Activated CD4-positive, alpha-beta T cell treated with anti-CD3 and anti-CD28 coated beads, Interleukin-2, Interleukin-6, amounts not matched to agents 100 ng/mL and 50 ng/mL, durations not matched to agents 16 hours and 8 hours (primary cell): ENCODE results near the gene FAM186B.

Experiments
- DNase-seq: peaks from one replicate; pipeline ENCODE4 v3.0.0-alpha.2; 2020

FAM186B gene

DNA sequence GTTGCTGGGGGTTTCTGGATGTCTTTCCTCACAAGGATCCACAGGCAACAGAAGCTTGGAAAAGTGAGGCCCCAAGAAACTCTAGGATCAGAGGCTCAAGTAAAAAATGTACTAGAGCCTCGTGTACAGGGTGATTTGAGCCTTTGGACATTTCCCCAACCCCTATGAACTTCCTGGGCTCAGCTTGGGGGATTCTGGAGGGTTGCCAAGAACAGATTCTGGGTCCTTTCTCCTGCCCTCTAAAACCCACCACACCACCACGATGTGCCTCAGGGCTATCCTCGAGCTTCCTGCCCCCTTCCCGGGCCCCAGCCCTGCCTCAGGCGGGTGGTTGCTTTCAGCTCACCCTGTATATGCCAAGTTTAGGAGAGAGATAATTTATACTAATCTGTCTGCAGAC is 583 bp downstream of the FAM186B start:
- DNase-seq = no peak

DNA sequence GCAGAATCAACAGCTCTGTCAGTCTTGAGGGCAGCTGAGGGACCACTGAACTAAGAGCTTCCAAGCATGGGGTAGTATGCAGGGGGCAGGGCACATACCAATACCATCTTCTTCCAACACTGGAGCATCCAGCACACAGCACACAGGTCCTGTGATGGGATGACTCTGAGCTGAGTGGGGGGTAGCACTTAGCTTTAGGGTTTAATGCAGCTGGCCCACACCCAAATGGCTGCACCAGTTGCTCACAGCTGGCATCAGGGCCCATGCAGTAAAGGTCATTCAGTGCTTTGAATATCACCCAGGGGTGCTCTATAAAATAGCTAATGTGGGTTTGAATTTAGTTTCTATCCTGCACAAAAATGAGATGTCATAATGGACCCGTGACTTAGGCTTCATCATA is 1.7 kb downstream of the FAM186B start:
- no peak for DNase-seq

DNA sequence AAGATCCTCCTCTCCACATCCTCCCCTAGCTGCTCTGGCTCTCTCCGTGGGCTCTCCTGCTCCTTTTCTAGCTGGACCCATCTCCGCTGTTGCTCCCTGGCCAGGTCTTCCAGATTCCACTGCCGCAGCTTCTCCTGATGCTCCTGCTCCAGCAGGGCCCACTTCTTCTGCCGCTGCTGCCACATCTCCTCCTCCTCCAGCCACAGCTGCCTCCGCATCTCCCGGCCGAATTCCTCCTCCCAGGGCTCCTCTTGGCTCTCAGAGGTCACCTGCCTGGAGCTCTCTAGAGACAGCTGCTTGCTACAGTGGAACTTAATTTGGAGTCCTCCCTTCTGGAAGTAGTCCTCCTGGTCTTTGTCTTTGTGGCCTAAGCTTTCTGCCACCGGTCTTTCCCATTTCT is 5.5 kb downstream of the FAM186B start:
- DNase-seq = no peak

DNA sequence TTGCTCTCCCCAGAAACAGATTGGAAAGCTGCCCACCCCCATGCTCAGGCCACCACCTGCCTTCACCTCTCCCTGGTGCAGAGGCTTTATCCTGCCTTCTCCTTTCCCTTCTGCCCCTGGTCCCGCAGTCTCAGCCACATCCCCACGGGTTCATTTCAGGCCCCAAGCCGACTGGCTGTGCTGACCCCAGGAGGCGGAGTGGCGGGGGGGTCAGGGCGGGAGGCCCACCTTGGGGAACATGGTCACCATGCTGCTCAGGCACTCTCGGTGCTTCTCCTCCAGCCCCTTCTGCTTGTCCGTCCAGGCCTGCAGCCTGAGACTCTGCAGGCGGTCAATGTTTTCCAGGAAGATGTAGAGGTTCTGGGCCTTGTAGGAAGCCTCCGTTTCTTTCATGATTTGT is 6.9 kb downstream of the FAM186B start:
- DNase-seq = no peak

DNA sequence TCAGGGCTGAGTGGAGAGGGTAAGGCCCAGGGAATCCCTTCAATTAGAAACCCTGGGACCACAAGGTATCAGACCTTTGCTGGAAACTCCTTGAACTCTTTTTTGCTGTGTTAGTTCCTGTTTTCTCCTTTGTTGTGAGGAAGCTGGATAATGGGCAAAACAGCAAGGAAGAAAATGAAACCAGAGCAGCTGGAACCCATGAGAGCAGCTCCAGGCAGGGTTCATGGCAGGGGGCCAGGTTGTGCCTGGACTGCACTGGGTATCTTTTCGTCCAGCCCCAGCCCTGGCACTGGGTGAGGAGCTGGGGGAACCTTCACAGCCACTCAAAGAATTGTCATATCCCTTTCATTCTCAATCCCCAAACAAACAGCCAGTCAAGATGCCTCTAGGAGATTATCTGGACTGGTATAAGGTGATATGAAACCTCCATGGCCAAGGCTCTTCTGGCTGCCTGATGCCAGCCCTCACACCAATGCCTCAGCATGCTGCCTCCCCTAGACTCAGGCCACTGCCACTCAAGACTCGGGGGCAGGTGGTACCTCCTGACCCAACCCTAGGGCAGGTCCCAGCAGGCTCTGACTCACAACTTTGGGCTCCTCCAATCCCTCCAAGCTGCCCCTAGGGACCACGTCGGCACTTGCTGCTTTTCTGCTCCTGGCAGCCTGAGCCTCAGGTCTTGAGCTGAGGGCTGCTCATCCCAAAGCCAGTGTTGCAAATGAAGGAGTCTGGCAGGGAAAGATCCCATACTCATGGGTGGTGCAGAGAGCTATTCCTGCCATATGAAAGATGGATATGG is 16.5 kb downstream of the FAM186B start:
- no peak for DNase-seq

DNA sequence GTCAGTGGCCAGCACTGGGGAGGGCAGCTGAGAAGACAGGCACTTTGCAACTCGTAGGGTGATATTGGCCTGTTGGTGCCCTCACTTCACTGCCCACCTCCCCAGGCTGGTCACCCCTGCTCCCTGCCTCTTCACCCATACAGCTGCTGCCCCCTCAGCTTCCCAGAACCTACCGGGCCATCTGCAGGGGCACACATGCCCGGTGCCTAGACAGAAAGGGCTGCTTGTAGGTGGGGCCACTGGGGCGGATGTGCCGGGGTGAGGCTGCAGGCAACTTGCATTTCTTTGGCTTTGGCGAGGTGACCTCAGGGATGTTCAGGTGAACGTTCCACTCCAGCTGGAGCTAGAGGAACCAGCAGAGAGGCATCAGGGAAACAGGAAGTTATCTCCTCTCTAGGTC is 17.2 kb downstream of the FAM186B start:
- DNase-seq = no peak

DNA sequence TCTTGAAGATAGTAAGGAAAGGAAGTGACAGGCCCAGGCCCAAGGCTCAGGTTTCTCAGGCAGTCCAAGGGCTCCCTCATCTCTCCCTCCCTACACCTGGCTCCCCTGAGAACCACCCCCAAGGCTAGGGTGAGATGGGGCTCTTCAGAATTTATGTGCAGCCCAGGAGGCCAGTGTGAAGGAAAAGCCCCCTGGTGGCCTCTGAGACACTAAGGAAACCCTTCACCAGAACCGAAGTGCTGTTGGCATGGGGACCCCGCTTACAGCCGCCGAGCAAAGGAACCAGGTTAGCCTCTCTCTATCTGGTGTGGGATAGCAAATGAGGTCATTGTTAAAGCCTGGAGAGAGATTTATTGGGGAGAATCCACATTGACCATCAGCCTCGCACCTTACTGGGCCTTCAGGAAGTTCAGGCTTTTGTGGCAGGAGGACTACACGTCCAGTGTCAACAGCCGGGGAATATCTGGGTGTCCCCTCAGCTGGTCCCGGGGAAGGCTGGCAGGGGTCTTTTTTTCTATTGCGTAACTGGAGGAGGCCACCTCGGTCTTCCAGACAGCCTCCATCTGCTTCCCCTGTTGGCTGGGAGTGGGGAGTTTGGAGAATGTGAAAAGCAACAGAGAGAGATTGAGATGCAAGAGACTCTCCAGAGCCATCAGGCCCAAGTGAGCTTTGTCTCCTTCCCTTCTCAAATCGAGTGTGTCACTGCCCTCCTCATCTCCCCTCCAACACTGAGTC is 18.1 kb downstream of the FAM186B start:
- DNase-seq = no peak

DNA sequence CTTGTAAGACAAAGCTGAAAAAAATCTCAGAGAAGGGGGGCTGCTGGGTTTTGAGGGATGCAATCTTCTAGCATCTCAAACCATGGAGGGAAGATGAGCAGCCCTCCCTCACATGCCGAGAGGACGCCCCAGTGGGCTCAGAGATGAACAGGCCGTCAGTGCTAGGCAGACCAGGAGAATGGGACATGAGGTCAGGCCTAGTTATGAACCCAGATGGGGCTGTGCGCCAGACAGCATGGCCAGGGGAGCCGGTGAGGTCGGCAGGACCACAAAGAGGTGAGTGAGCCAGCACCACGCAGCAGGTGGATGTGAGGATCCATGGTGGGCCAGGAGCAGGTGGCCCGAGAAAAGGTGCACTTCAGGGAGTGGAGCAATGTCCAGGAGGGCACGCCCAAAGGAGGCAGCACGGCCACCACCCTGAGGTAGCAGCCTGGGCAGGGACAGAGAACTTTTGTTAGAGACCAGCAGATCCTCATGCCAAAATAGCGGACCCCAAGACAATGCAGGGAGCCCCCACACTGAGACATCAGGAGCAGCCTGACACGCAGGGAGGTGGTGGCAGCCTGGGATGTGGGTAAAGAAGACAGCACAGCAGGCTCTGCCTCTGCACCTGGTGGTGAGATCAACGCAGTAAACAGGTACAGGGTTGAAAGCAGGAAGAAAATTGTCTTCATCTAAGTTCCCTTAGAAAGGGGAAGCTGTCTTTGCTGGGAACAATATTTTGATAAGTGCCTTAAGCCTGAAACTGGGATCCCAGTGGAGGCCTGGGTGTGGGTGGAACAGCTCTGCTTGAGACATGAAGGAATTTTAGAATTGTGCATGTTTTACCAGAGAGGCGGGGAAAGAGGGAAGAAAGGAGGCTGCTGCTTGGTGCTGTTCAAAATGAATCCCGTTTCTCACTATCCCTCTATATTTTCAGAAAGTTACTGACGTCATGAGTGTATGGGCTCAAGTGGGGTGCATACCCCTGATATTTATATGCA is 19.7 kb downstream of the FAM186B start:
- DNase-seq = no peak

DNA sequence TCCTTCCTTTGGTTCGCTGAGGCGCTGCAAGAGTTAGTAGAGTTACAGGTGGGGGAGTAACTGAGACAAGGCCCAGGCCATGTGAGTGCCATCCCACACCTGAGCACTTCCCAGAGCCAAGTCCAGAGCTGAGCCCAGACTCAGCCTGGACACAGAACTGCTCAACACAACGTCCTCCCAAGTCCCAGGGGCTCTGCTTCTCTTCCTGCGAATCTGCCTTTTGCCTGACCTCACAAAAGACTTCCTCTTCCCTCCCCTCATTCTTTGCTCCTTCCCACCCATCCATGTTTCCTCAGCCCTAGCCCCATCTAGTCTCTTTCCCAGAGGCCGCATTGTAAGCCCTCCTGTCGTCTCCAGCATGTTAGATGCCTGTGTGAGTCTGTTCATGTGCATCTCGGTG is 20.8 kb downstream of the FAM186B start:
- no peak for DNase-seq

DNA sequence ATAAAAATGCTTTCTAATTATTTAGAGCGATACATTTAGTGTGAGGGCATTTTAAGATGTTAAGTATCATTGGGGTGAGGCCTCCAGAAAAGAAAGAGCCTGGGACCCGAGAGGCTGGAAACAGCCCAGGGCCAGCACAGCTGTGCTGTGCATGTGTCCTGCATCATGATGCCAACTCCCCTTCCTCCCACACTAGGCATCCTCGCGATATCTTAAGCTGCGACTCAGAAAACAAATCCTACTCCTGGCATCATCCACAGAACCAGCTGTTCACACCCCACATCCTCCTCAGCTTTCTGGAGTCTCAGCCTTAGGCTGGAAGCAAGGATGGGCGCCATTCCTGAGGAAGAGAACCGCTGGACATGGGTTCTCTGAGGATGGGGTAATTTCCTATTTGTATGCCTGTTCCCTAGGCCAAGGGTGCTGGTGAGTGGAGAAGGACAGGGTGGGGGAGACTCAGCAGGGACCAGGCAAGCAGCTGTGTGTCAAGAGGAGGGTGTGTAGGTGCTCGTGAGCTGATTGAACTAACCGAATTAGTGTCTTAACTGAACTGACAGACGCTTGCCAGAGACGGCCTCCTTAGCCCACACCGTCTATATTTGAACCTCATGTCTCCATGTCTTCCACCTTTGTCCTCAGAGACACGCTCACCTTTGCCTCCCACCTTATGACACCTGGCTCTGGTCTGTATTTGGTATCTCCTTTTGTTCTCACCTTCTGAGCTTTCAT is 21.9 kb downstream of the FAM186B start:
- DNase-seq = no peak

DNA sequence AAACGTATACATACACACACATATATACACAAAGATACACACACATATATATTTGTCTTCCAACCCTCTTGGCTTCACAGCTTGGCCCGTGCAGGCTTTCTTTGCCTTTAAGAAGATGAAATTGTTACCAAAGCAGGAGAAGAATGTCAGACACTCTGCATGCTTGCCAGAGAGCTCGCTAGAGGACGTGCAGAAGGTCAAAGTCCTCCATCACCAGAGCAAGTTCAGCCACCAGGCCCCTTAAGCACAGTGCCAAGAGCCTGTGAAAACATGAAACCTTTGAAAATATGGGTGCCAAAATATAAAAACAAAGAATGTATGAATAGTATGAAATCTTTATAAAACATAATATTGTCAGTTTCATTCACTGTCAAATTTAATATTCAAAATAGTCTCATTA is 22.6 kb downstream of the FAM186B start:
- no peak for DNase-seq

DNA sequence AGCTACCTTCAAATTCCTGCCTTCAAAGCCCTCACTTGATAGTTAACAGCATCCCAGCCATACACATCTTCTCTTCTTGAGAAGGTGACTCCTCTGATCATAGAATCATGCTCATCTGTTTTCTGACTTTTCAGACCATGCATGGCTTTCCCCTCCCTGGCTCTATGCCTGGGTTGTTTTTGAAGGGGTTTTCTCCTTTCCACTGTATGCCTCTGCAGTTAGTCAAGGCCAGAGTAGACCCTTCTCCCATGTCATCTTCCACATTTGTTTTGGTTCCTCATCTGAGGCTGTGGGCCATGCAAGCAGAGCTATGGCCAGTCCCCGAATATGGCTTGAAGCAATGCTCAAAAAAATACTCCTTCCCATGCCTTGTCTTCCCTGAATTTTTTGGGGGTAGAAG is 23.2 kb downstream of the FAM186B start:
- no peak for DNase-seq

DNA sequence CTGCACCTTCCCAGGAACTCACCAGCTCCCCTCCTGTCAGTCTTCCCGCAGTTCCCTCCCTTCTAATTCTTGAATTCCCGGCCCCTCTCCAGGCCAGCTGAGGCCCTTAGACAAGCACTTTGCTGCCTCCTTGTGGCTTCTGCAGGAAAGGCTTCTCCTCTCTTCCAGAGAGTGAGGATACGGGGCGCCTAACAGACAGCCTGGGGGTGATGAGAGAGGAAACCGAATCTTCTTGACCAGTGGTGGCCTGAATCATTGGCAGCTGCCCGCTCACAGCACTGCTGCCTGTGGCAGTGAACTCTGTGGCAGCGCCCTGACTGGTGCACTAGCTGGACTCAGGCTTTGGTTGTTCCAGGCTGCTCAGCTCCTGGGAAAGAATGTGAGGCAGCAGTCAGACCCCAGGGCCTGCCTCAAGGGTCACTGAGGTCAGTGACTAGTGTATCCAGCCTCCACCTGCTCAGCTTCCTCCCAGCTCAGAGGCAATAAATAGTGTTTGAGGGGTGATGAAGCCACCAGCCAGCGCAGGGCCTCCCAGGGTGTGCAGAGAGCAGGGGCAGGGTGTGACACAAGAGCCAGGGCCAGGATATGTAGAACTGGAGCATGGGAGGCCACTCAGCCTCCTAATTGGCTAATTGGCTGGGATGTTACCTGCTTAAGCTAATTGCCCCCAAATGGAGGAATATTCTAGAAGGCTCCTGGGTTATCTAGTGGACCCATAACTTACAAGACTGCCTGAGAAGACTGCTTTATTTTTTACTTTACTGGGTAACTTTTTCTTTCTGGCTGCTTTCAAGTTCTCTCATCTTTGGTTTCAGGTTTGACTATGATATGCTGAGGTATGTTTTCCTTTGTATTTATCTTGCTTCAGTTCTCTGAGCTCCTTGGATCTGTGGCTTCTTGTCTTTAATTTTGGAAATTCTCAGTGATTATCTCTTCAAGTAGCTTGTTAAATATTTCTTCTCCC is 24.6 kb downstream of the FAM186B start:
- DNase-seq = peak; percentile 69

DNA sequence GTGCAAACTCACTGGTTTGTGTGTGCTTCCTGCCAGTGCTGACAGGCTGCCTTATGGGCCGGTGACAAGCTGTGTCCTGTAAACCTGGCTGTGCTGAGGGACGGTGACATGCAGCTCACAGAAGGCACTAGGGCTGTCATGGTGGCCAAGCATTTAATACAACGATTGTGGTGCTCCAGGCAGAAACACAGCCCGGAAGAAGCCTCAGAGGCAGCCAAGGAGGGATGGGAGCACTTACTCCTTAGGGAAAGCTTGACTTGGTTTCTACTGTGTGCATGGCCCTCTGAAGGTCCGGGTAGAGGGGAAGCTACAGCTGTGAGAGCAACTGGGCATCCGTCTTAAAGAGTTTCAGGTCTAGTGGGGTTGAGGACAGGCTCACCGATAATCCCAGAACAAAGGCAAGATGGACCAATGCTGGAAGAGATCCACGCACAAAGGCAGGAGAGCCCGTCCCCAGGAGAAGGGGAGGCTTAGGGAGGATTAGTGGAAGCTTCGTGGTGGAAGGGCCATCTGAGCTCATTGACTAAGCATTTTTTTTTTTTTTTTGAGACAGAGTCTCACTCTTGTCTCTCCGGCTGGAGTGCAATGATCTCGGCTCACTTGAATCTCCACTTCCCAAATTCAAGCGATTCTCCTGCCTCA is 26.8 kb downstream of the FAM186B start:
- no peak for DNase-seq

DNA sequence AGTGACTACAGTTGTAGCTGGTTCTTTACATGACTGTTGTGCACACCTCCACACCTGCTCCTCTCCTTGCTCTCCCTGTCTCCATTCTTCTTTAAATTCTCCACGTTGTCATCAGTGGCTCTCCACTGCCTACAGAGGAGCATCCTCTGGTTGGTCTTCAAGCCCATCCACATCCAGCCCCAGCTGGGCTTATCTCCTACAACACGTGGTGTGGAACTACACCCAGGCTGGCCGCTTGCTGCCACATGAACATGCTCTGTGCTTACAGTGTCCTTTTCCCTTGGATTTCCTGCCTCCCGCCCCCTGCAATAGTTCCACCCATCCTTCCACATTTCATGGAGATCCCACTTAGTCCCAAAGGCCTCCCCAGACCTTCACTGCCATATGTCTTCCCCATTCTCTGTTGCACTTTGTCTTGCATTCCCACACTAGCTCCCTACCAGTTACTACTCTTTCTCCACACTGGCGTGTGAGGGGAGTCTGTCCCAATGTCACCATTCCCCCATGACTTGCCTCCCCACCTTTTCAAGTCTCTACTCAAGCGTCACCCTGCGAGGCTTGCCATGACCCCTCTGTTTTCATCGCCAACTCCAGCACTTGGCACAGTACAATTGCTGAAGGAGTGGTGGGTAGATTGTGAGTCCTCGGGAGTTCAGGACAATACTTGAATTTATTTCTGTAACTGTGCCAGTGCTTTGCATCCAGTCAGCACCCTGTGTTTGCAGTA is 27.7 kb downstream of the FAM186B start:
- no peak for DNase-seq

DNA sequence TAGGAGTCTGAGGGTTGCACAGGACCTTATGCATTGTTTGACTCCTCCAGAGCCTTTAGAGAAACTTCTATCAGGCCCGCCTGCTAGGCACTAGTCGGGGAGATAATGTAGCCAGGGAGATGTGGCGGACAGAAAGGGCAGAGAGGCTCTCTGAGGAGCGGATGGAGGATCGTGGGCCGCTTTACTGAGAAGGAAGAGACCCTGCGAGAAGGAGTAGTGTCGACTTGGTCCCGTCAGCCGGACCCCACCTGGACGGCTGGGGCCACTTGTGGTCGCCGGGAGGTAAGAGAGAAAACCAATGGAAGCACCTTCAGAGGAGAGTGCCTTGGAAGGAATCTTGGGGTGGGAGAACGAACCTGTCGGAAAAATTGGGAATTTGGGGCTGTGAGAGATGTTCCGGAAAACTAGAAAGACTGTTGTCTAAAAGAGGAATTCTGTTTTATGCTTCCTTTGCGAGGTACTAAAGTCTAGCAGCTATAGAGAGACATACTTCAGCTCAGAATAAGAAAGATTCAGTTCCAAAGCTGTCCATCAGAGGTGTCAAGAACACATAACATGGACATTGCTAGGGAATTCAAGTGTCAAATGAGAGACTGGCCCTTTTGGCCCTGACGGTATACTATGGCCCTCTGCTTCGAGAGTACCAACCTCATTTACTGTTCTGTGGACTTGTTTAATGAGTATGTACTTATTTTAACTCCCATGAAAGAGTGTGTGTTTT is 36.8 kb downstream of the FAM186B start:
- DNase-seq = no peak

DNA sequence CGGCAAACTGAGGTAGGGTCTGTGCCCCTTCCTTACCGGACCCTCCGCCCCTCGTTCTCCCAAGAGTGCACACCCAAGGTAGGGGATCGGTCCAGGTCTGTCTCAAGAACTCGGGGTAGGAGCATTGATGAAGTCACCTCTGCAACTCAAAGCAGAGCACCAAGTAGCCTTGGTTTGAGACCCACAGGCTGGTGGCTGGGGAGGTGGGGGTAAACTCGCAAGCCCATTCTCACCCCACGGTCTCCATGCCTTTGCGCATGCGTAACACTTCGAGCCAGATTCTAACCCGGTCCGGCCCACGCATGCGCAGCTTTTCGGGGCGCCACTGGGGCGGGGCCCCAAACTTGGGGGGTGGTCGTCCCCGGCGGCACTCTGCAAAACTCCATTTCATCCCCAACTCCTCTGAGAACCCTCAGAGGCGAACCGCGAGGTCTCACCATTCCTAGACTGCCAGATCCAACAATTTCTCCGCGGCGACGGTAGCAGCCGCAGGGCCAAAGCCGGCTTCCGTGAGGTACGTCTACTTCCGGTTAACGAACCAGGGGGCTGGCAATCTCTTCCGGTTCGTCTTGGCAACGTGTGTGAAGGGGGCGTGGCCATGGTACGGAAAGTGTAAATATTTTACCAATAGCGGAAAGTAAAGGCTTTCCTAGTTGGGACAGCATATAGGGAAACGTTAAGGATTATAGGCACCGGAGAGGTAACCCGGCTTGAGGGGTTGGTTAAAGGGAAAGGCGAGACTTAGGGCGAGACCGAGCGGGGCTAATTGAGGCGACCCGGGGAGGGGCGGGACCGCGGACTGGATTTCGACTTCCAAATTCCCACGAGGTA is 37.6 kb downstream of the FAM186B start, which contains the start of gene MCRS1:
Gene MCRS1, minus strand, starts transcription at position 532 of the 831 bp plus-strand sequence. CDS start 1,411 bp downstream, outside the sequence.
- DNase-seq = peak; percentile 91

DNA sequence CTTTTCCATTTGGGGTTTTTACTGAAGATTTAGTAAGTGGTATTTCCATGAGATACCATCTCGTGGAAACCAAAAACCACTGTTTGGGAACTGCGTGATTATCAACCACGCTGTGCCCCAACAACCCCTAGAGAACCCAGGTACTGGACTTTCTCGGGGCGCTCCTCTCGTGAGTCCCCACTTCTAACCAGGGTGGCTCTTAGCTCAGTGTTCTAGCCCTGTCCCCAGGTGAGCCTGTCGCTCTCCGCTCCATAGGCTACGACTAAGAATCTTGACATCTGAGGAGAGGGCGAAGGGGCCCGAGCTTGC is 38.2 kb downstream of the FAM186B start:
- DNase-seq = no peak

DNA sequence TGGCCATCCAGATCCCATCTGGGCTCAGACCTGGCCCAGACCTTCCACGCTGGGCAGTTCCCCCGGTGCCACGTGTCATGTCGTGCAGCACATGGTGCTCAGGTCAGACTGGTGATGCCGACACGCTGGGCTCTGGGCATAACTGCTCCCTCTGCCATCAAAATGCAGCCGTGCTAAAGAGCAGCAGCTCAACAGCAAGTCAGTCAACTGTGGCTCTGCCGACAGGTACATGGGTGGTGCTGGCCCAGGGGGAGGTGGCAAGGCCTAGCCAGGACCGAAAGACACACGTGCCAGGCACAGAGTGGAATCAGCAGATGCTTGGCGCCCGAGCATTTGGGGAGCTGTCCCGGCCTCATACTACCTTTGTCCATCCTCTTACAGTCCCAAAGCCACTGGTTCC is 39.1 kb downstream of the FAM186B start:
- no peak for DNase-seq
